GM12878 (cell line): ENCODE results near the gene EHD4. TPM values are rescaled to one million over a fixed set of nuclear protein-coding genes. Genes with fewer than 3 reads are reported as not detected.

Experiments
- ATAC-seq: fragments of 200-7000 bp; cut with Tn5 transposase; 3 replicates; pipeline ENCODE4 v1.9.1; 2020; ENCODE audit warnings: mild to moderate bottlenecking, moderate library complexity
- BruUV-seq: library from RNA; stranded (reverse); fragments of 400-500 nt; replicated peaks from 2 replicates; lab custom pipeline; 2021; lab: Mats Ljungman, UMichigan
- CTCF ChIA-PET: fragments of 300-600 bp; sonication (Branson Sonifier 250); formaldehyde crosslinking; extraction: SDS; loops from one replicate; lab custom pipeline; 2021; ENCODE audit warnings: inconsistent platforms; lab: Yijun Ruan, JAX
- POLR2A ChIA-PET: fragments of 350-600 bp; formaldehyde crosslinking; extraction: SDS; loops from one replicate; lab custom pipeline; 2021; ENCODE audit warnings: inconsistent platforms; lab: Charles Lee
- RAD21 ChIA-PET: fragments of 300-600 bp; sonication (Branson Sonifier 250); formaldehyde crosslinking; loops from one replicate; lab custom pipeline; 2023; ENCODE audit warnings: antibody characterized with exemption; ENCODE audit not compliant: unreplicated experiment; lab: Charles Lee
- SMC1A ChIA-PET: fragments of 300-600 bp; sonication (Branson Sonifier 250); formaldehyde crosslinking; loops from one replicate; lab custom pipeline; 2023; ENCODE audit not compliant: unreplicated experiment, uncharacterized antibody; lab: Charles Lee
- DNase-seq: peaks from one replicate; pipeline ENCODE4 v3.0.0-alpha.2; 2011; ENCODE audit warnings: low read depth, low spot score
- FAIRE-seq: peaks from 3 replicates; lab custom pipeline; 2011; peaks lifted over from hg19 to GRCh38; lab: Jason Lieb, UNC
- H2AFZ ChIP-seq: 2 replicates; pipeline ENCODE4 v1.6.0; 2011; ENCODE audit warnings: low read depth, low read length, control low read depth; ENCODE audit not compliant: control insufficient read depth
- H3K27ac ChIP-seq: 2 replicates; pipeline ENCODE4 v1.5.1; 2011; ENCODE audit warnings: control low read depth; ENCODE audit not compliant: control insufficient read depth, insufficient read depth
- H3K27me3 ChIP-seq, 2 experiments: replicated peaks in 1 of 2; 2 replicates each; pipeline versions ENCODE4 v1.6.0 to v1.6.1; 2011; ENCODE audit warnings: low read length in 1 of 2; ENCODE audit not compliant: control insufficient read depth in 2 of 2, insufficient read depth in 2 of 2
- H3K36me3 ChIP-seq, 2 experiments: 2 replicates each; pipeline ENCODE4 v1.5.1; 2011; ENCODE audit warnings: low read length in 1 of 2; ENCODE audit not compliant: control insufficient read depth in 2 of 2, insufficient read depth in 2 of 2
- H3K4me1 ChIP-seq: 2 replicates; pipeline ENCODE4 v1.6.1; 2011; ENCODE audit warnings: mild to moderate bottlenecking, low read length, moderate library complexity, mixed read lengths; ENCODE audit not compliant: control insufficient read depth, insufficient read depth
- H3K4me2 ChIP-seq: 2 replicates; pipeline ENCODE4 v1.6.0; 2011; ENCODE audit warnings: control low read depth; ENCODE audit not compliant: control insufficient read depth, insufficient read depth
- H3K4me3 ChIP-seq: fragments of 200-600 bp; sonication (generic); 2 replicates; pipeline ENCODE4 v1.5.1; 2016
- H3K79me2 ChIP-seq: 2 replicates; pipeline ENCODE4 v1.6.0; 2011; ENCODE audit warnings: low read length; ENCODE audit not compliant: control insufficient read depth, insufficient read depth
- H3K9ac ChIP-seq: 2 replicates; pipeline ENCODE4 v1.8.0; 2011; ENCODE audit warnings: low read length, control low read depth, mixed read lengths; ENCODE audit not compliant: control insufficient read depth, insufficient read depth
- H3K9me3 ChIP-seq: replicated peaks from 3 replicates; pipeline ENCODE4 v1.5.1; 2011; ENCODE audit warnings: mild to moderate bottlenecking, low read length; ENCODE audit not compliant: control insufficient read depth, insufficient read depth
- H4K20me1 ChIP-seq: 2 replicates; pipeline ENCODE4 v1.6.0; 2011; ENCODE audit not compliant: control insufficient read depth, insufficient read depth
- NBN ChIP-seq: fragments of 450-650 bp; IDR thresholded peaks from 2 replicates; pipeline ENCODE4 v1.6.1; 2016
- YY1 ChIP-seq: IDR thresholded peaks from 2 replicates; pipeline ENCODE4 v1.6.1; 2011; ENCODE audit warnings: low read depth, mild to moderate bottlenecking, low read length
- ZSCAN29 ChIP-seq: fragments of 450-650 bp; IDR thresholded peaks from 2 replicates; pipeline ENCODE4 v1.6.1; 2017; ENCODE audit warnings: mild to moderate bottlenecking, moderate library complexity
- WGBS: methylation state at CpG from one replicate; pipeline ENCODE4 v1.1.6; 2016; ENCODE audit warnings: low lambda C conversion rate; ENCODE audit not compliant: insufficient replicate concordance, insufficient coverage; ENCODE audit errors: missing lambda C conversion rate; 5-methylcytosine and 5-hydroxymethylcytosine counted together
- in situ Hi-C: fragments of 300-500 bp; cut with MboI; formaldehyde crosslinking; loops from 9 replicates; pipeline ENCODE4 v1.14.3; 2018; ENCODE audit warnings: mixed read lengths
- intact Hi-C: fragments of 100-400 bp; cut with micrococcal nuclease; formaldehyde crosslinking; loops from one replicate; pipeline ENCODE4 v1.14.2; 2022; ENCODE audit not compliant: unreplicated experiment
- polyA plus RNA-seq, 11 experiments: library from polyadenylated mRNA; depleted of rRNA in 4 of 11; unstranded in 6 of 11; stranded (reverse) in 5 of 11; fragments of >200 nt; fragmentation: Nextera tagmentation in 4 of 11; fragmentation: Illumina TruSeq in 1 of 11; extraction: Ambion mirVana in 4 of 11; extraction: Trizol in 1 of 11; gene quantifications; 1 replicate in 1 of 11; 2 replicates in 10 of 11; pipeline versions ENCODE4 v1.2.1 to v1.2.3, GENCODE V29; 2011 to 2016; ENCODE audit warnings: inconsistent platforms in 2 of 11, missing spikeins in 2 of 11, low read depth in 1 of 11
- total RNA-seq, 4 experiments: library from RNA; depleted of rRNA in 3 of 4; stranded (reverse); fragments of >200 nt in 3 of 4; fragmentation: Illumina TruSeq in 1 of 4; extraction: Trizol in 1 of 4; gene quantifications; 2 replicates each; pipeline versions ENCODE4 v1.2.1 to v1.2.3, GENCODE V29; 2013 to 2021

Gene EHD4
- total and polyA plus RNA-seq, 10 of the 15 experiments (the other 5 are each of a cell fraction or from before 2014, with no cell fraction given): 4.2 to 62.9 (median 44.7) TPM

DNA sequence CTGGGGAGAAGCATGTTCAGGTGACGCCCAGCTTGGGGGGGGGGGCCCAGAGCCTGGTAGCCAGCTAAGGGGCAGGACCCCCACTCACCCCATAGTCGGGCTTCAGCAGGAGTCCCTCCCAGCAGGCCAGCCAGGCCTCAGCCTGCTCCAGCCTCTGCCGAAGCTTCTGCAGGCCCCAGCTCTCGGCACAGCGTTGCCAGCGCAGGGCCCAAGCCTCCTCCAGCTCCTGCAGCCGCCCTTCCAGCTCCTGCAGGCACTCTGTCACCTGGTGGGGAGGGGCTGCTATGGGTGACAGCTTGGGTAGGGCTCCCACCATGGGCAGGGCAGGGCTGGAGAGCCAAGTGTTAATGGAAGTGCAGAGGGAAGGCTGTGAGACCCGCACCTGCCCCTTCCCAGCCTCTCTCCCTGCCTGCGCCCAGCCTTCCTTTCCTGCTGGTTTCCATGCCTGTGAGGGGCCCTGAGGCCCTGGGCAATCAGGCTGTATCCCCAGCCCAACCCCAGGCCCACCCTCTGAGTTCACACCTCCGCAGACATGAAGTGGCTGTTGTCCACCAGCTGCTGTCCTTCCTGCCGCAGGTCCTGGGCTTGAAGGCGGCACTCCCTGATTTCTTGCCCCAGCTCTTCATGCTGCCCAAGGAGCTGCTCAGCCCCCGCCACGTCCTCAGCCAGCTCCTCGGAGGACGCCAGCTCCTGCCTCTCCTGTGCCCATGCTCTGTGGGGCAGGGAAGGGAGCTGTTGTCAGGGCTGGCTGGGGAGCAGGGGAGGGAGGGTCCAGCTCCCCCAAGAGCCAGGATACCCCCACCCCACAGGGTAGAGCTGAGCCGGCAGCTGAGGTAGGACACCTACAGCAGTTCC is 119.4 kb downstream of the EHD4 start:
- H3K4me3 ChIP-seq: no peak overlapping the region

DNA sequence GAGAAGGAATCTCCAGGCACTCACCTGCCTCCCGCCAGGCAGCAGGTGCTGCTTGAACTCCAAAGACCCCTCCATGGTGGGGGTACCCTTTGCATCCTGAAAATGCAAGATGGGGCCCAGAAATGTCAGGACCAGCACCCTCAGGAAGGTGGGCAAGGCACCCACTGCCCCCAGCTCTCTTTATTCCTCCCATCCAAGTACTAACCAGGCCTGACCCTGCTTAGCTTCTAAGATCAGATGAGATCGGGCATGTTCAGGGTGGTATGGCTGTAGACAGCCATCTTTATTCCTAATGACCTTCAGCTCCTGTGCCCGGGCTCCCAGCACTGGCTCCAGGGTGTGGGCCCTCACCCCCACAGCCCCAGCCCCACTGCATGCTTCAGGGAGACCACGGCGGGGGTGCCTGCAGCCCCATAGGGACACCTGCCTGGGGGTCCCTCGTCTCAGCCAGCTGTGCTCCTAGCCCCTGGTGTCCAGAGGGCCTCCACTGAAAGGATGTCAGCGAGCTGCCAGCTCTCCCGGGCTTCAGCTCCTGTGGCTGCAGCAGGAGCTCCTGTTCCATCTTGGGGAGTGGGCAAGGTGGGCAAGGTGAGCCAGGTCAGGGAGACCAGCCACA is 120.5 kb downstream of the EHD4 start:
- ChIA-PET SMC1A (no interaction called here), CTCF (interaction anchor here (0.6 kb wide), 1 partner anchor 28 kb away, joined by 4 read pairs; no protein-coding TSS in a partner anchor), POLR2A (no interaction called here), RAD21 (no interaction called here)
- no peak overlapping the region for H3K4me3 ChIP-seq
- no peaks in the 10 kb centered on the region for H3K9me3 ChIP-seq
- no peaks in the 10 kb centered on the region; a peak in 1 of 4 replicates for H3K36me3 ChIP-seq
- TF ChIP-seq ZSCAN29: no peak
- TF ChIP-seq YY1: 0 out of 2 replicates have a peak, but pooled peaks have one; percentile 14
- H3K4me2 ChIP-seq: no peak overlapping the region
- H3K9ac ChIP-seq: no peak overlapping the region
- H3K79me2 ChIP-seq: no peaks in the 10 kb centered on the region
- H4K20me1 ChIP-seq: no peaks in the 10 kb centered on the region; the same call in 1 of the 2 replicates
- no peak for FAIRE-seq
- H3K27me3 ChIP-seq: no peaks in the 10 kb centered on the region
- H3K27ac ChIP-seq: no peak overlapping the region
- in situ Hi-C loops: no loop called here
- intact Hi-C loops: no loop called here
- no TSS peak for BruUV-seq
- WGBS: 44% methylated on average over 8 of the region's 8 CpGs
- no peak for DNase-seq
- H2AFZ ChIP-seq: no peak overlapping the region
- ATAC-seq: no peak
- no peaks in the 10 kb centered on the region for H3K4me1 ChIP-seq

More for the DNA sequence above, 119.4 kb downstream of the EHD4 start:
- Histone ChIP-seq H3K79me2 (no peaks in the 10 kb centered on the region), H3K4me1 (no peaks in the 10 kb centered on the region), H2AFZ (no peak overlapping the region), H3K9ac (no peak overlapping the region), H4K20me1 (no peaks in the 10 kb centered on the region; the same call in 1 of the 2 replicates), H3K27ac (no peak overlapping the region), H3K9me3 (no peaks in the 10 kb centered on the region), H3K36me3 (no peaks in the 10 kb centered on the region; a peak in 1 of 4 replicates), H3K4me2 (no peak overlapping the region), H3K27me3 (no peaks in the 10 kb centered on the region)
- in situ Hi-C loops (no loop called here), intact Hi-C loops (no loop called here)
- BruUV-seq: no TSS peak
- ChIA-PET CTCF (no interaction called here), SMC1A (no interaction called here), RAD21 (interaction anchor here (0.6 kb wide), 1 partner anchor 76 kb away, joined by 3 read pairs; no protein-coding TSS in a partner anchor), POLR2A (no interaction called here)
- no peak for DNase-seq
- ATAC-seq: no peak
- no peak for TF ChIP-seq NBN
- FAIRE-seq: no peak
- WGBS: 59% methylated on average over 15 of the region's 17 CpGs
